ENCODE data around the gene DTNB.
"Not testable (repeated sequence)": the region's sequence is repeated elsewhere in the genome, so short reads cannot be mapped to it uniquely, and the experiment has no call there.

The DTNB gene

DNA sequence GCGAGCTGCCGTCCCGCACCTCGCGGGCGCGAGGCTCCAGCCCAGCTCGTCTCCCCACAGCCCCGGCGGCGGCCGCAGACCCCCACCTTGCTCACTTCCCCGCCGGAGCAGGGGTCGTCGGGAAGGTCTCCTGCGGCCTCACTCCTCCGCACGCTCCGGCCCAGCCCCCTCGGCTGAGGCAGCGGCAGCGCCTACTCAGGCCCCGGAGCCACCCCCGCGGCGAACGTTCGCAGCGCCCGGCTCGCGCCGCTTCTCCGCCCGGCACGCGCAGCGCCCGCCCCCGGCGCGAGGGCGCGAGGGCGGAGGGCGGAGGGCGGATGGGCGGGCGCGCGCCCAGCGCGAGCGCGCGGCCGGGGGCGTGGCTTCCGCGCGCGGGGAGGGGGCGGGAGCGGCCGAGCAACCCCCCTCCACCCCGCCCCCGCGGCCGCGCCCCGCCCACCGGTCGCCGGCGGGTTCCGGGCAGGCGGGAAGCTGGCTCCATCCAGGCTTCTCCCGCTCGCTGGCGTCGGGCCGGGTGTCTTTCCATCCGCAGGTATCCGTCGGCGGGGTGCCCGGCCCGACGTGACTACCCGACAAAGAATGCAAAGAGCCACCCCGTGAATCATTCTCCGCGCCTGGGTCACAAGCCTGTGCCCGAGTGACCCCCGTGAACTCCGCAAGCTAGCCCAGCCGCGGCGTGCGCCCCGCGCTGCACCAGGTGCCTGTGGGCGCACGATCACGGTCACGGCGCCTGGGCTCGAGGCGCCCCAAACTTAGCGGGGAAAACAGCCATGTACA is at the start of gene DTNB:
DTNB (minus strand) TSS at position 278 of the 777 bp plus-strand sequence. CDS start 20,917 bp downstream, outside the sequence.
- peak; percentile 44 to 61 (median 57) for DNase-seq (ENCODE audit: low read depth in 3 of 3)

- no peak for DNase-seq (ENCODE audit: low read depth in 3 of 3)
Measured at GRCh38 chr2:25722224-25722623, 48.8 kb upstream of the DTNB start.

GRCh38 chr2:25720575-25720974 is 47.2 kb upstream of the DTNB start:
- no peak for DNase-seq (ENCODE audit: low read depth in 3 of 3)

GRCh38 chr2:25714740-25715139 is 41.4 kb upstream of the DTNB start:
- DNase-seq (ENCODE audit: low read depth in 3 of 3): no peak

GRCh38 chr2:25712455-25712854 is 39.1 kb upstream of the DTNB start:
- no peak for DNase-seq (ENCODE audit: low read depth in 3 of 3)

DNA sequence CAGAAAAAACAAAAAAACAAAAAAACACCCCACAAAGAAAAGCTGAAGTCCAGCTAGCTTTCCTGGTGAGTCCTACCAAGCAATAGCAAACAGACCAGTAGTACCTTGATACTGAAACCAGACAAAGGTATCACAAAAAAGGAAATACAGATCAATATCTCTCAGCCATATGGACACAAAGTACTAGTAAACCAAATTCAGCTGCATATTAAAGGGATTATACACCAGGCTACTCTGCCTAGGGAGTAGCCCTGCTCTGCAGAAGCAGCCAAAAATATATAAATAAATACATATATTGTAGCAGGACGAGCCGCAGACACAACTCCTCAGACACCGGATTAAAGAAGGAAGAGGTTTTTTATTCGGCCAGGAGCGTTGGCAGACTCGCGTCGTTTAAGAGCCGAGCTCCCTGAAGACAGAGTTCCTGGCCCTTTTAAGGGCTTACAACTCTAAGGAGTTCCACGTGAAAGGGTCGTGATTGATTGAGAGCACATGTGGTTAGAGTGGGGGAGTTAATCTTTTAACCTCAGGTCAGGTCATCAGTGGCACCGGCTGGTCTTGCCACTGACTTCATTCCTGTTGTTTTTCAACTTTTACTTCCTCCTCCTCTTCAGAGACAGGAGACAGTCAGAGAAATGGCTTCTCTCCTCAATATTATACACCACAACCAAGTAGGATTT is 38.4 kb upstream of the DTNB start:
- no peak for DNase-seq (ENCODE audit: low read depth in 3 of 3)

GRCh38 chr2:25710750-25711149 is 37.4 kb upstream of the DTNB start:
- DNase-seq (ENCODE audit: low read depth in 3 of 3): no peak

GRCh38 chr2:25709349-25709748 is 36.0 kb upstream of the DTNB start:
- DNase-seq (ENCODE audit: low read depth in 3 of 3): no peak

- no peak for DNase-seq (ENCODE audit: low read depth in 3 of 3)
Measured at GRCh38 chr2:25707927-25708590, 34.7 kb upstream of the DTNB start.

- DNase-seq (ENCODE audit: low read depth in 3 of 3): not testable (repeated sequence)
Measured at GRCh38 chr2:25705575-25705974, 32.2 kb upstream of the DTNB start.

GRCh38 chr2:25701801-25702200 is 28.4 kb upstream of the DTNB start:
- no peak for DNase-seq (ENCODE audit: low read depth in 3 of 3)

DNA sequence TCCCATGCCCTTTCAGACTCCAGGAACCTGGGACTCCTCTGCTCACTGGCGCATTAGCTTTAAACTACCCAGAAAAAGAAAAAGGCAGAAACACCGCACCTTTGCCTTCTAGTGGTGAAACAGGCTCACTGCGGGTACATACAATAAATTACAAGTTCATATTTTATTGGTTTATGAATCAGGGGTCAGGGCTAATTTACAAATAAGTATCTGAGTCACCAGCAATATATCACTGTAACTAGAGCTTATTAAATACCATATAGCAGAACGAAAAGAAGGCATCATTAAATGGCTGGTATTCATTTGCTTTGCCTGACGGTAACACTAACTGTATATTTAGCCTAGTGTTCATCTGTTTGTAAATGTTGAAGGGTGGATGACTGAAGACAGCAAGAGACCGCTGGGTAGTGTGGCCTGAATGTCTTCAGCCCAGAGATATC is 26.9 kb upstream of the DTNB start:
- peak in 1 of 3 donors; percentile 17 for DNase-seq (ENCODE audit: low read depth in 3 of 3)

DNA sequence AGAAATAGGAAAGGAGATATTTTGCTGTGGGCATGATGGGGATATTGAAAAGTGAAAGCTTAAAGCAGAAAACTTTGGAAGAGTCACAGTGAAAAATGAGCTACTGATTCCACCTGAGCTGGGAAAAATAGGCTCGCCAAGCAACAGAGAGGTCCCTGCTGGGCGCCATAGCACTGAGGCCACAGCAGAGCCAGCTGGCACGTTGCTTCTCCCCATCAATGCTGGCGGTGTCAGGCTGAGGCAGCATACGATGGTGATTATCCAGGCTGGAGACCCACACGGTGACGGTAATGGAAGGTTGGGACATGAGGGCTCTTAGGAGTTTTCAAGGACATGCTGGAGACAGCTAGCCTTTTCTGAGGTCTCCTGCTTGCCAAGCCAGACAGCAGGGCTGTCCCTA is 25.8 kb upstream of the DTNB start:
- DNase-seq (ENCODE audit: low read depth in 3 of 3): no peak

DNA sequence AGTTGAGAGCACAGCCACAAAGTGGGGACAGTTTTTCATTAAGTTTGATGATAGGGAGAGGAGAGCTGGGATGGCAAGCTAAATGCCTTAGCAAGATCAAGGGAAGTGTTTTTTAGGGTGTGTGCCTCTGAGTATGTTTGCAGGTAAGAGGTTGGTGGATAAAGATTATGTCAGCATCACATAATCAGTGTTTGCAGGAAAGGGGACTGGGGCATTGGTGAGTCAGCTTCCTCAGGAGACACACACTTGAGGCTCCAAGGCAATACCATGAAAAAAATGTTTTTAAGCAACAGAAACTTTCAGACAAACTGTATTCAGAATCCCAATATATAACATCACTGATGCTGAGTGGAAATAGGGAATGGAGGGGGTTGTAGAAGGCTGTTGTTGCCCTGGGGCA is 25.4 kb upstream of the DTNB start:
- DNase-seq (ENCODE audit: low read depth in 3 of 3): no peak

DNA sequence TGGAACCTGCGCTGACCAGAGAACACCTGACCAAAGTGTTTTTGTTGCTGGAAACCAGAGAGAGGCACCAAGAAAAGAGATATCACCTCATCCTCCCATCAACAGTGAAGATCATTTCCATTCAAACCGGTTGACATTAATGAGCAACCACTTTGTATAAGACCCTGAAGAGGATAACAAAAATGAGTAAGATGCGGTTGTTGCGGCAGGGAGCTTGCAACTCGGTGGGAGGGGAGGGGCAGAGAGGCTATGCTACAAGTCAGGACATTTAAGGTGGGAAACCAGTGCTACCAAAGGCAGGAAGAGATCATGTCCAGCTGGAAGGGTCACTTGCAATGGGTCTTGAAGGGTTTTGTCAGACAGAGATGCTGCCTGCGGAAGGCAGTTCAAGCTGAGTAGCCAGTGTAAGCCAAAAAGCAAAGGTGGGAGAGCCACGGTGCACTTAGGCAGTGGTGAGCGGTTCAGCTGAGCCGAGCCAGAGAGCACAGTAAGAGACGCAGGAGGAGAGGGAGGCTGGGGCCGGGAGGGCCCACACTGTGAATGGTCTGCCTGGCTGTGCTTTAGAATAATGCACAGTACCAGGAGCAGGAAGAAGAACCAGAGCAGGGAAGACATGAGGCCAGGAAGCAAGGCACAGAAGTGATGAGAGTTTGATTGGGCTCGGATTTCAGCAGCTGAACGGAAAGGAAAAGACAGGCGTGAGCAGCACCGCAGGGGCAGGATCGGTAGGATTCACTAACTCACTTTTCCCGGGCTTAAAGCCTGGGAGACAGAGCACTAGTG is 24.4 kb upstream of the DTNB start:
- DNase-seq (ENCODE audit: low read depth in 3 of 3): no peak

DNA sequence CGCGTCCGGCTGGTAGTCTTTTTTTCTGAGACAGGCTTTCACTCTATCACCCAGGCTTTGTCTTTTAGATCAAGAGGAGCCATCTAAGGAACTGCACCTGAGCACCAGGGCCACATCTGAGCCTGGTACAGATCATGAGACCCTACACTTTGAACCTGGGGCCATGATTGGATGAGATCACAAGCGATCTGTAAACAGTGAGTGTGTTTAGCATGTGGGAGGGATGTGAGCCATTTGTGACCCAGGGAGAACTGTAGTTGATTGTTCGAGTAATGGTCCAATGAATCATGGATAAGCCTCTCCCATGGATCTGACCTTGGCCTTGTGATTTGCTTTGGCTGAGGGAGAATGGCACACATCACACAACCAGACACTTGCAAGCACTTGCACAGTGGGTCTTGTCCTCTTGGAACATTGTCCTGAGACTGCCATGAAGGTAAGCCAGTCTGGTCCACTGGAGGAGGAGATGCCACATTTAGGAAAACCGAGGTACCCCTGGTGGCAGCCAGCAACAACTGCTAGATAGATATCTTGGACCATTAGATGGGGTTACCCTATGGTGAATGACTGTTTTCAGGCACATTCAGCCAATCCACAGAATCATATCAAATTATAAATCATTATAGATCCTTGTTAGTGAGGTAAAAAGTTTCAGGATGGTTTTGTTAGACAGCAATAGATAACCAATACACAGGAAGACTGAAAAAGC is 19.5 kb upstream of the DTNB start:
- no peak for DNase-seq (ENCODE audit: low read depth in 3 of 3)

GRCh38 chr2:25692143-25692542 is 18.8 kb upstream of the DTNB start:
- no peak for DNase-seq (ENCODE audit: low read depth in 3 of 3)

- DNase-seq (ENCODE audit: low read depth in 3 of 3): no peak
Measured at GRCh38 chr2:25690058-25690457, 16.7 kb upstream of the DTNB start.

DNA sequence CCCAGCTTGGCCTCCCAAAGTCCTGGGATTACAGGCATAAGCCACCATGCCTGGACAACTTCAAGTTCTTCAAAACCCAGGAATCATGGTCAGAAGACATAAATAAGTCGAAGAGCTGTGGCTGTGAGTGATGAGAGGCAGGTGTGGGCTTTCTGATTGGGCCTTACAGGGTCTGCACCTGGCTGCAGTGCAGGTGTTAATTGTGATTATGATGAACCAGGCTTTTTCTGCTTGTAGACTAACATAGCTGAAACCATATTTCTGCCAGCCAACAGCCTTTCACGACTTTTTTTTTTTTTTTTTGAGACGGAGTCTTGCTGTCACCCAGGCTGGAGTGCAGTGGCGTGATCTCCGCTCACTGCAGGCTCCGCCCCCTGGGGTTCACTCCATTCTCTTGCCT is 14.9 kb upstream of the DTNB start:
- no peak for DNase-seq (ENCODE audit: low read depth in 3 of 3)

- DNase-seq (ENCODE audit: low read depth in 3 of 3): no peak
Measured at GRCh38 chr2:25685741-25686140, 12.4 kb upstream of the DTNB start.

All from stimulated activated CD4-positive, alpha-beta T cell treated with anti-CD3 and anti-CD28 coated beads, TNF-alpha, amount 100 ng/mL, for 48 hours (primary cell).